RCC 7860 (cell line): ENCODE data around the gene RABGAP1.

Experiments used
- DNase-seq: peaks from one replicate; pipeline ENCODE4 v3.0.0-alpha.2; 2015; ENCODE audit warnings: low spot score
- FAIRE-seq: peaks from 2 replicates; lab custom pipeline; 2012; peaks lifted over from hg19 to GRCh38; lab: Jason Lieb, UNC

RABGAP1 gene

DNA sequence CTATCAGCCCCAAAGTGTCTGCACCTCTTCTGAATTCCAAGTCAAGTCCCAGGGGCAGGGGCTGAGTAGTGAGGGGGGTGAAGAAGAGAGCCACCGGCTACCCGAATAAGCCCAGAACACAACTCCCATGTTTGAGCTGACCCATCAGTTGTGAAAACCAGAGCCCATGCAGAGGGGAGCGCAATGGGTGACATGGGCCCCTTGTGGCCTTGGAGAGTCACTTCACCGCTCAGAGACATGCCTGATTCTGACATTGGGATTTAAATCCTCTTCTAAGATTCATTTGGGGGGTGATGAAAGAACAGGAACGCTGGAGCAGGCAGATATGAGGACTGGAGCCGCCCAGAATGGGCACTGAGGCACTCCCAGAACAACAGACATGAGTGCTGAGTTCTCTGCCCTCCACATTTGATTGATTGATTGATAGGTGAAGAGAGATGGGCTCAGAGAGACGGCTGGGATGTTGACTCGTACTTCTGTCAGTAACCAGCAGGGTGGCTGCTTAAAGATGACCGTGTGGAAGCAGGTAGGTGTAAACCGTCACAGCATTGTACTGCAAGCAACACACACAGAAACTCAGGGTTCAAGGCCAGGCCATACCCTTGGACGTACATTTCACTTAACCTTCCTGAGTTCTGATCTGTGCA, 166.9 kb downstream of the RABGAP1 start:
- FAIRE-seq, result no peak
- no peak for DNase-seq

- FAIRE-seq (no peak), DNase-seq (no peak)
Observed at GRCh38 chr9:123108976-123109375, 168.2 kb downstream of the RABGAP1 start.

DNA sequence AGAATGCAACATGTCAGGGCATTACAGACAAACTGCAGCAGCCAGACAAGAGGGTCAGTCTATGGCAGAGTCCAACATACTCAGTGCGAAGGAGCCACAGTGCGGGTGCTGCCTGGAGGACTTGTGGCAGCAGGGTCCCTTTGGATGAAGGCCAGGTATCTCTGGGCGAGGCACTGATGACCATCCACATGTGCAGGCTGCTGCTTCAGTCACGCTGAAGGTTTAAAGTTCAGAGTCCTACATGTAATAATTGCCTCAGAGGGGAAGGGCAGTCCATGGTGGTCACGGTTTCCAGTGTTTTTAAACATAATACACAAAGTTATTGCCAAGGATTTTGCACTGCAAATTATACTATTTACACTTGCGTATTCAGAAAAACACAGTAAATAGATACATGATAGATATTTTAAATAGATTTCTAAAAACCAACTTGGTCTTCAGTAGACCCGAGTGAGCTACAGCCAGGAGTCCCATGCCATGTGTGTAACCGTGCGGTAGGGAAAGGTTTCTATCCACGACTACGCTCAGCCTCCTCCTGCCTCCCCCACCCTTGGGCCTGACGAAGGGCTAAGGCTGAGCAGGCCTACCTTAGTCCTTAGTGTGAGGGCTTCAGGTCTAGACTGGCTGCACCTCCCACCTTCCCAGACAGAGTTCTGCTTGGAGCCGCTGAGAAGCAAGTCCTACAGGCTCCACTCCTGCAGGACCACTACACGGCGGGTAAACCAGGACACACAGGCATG, 168.9 kb downstream of the RABGAP1 start:
- DNase-seq, result no peak
- no peak for FAIRE-seq

GRCh38 chr9:123111427-123112014, 170.7 kb downstream of the RABGAP1 start:
- DNase-seq (no peak), FAIRE-seq (no peak)

DNA sequence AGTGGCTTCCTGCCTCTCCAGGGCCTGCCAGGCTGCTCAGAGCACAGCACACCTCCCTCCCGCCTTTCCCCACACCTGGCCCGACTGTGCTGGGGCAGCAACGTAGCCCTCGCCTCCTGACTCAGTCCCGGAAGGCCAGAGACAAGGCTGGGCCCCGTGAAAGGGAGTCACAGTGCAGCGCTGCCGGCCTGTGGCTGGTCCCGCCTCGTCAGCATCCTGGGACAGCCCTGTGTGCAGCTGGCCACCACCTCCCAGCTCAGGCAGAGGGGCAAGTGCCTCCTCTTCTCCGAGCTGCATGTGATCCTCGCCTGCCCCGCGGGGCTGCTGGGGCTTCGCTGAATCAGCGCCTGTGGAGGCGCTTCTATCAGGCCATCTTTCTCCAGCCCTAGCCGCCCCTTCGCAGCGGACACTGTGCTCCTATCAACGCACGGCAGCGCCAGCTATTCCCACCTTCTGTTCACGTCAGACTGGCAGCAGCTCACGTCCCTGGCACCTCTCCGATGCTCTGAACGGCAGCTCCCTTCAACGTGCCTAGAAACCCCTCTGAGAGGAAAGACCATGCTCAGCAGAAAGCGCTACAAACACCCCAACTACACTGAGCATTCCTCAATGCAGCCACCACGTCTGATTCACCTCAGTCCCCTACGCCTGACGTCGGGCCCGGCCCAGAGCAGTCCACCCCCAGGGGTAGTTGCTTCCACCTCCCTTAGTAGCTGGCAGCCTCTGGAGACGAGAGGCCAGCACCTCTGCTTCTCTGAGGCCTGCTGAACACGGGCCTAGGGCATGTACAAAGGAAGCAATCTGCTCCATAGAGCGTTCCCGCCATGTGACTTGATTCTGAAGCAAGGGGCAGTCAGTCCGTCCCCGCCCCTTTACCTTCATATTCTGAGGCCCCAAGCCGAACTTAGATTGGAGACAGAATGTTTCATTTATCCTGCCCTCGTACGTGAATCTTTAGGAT, 171.5 kb downstream of the RABGAP1 start:
- DNase-seq, result no peak
- FAIRE-seq, result no peak

DNA sequence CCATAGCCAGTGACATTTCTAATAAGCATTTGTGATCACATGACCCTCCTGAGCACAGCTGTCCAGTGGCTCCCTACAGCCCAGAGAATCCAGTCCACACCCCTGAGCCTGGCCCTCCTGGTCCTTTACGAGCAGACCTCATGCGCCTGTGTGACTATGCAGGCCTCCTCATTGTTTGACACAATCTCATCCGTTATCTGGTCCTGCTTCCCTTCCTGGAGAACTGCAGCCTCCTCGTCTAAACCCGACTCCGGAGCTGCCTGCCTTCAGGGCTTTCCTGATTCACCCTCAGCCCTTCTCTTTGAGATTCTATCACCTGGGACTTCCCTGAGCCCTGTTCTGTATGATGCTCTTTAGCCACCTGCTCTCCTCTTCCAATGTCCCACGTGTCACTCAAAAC, 172.4 kb downstream of the RABGAP1 start:
- FAIRE-seq (no peak), DNase-seq (no peak)

DNA sequence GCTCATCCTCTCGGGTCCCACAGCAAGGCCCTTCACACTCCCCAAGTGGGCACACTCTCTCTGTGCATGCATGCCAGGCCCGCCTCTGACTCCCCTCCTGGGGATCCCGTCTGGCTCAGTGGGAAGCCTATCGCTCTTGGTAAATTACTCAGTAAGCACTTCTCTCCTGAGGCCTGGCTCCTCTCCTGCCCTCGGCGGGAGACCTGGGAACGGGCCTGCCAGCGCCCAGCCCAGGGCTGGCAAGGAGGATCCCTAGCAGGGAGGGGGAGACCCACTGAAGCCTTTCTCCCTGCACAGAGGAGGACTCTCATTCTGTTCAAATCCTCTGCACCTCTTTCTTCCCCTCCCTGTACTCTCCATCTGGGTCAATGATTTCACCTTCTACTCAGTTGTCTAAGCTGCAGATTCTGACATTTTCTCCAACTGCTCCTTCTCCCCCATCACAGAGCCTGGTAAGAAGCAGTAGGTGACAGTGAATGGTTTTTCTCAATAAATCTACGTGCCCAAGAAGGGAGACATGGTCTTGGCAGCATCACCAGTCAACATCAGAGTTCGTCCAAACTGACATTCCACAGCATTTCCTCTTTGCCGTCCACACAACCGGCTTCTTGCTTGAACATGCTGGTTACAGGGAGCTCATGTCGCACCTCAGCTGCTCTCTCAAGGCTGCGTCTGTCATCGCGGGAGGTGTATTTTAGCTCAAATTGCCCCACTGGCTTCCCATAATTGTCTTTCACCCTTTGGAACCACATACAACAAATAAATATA, 174.5 kb downstream of the RABGAP1 start:
- no peak for FAIRE-seq
- DNase-seq, result no peak

DNA sequence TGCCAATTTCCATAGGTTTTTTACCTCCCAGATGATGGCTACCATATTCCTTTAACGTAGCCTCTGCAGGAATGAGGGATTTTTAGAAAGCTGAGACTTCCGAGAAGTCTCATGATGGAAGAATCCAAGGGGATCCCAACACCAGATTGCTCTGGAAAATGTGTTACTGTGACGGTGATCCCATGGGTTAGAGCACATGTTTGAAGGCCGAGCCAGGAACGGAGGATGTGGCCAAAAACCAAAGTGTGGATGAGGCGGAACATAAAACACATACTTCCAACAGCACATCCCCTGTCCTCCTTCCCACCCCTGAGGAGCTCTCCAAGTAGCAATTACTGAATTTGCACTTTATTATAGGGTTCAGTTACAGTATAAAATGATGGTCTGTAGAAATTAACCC, 175.2 kb downstream of the RABGAP1 start:
- DNase-seq (no peak), FAIRE-seq (no peak)

- no peak for DNase-seq
- FAIRE-seq, result no peak
Observed at GRCh38 chr9:123119566-123119965, 178.7 kb downstream of the RABGAP1 start.

DNA sequence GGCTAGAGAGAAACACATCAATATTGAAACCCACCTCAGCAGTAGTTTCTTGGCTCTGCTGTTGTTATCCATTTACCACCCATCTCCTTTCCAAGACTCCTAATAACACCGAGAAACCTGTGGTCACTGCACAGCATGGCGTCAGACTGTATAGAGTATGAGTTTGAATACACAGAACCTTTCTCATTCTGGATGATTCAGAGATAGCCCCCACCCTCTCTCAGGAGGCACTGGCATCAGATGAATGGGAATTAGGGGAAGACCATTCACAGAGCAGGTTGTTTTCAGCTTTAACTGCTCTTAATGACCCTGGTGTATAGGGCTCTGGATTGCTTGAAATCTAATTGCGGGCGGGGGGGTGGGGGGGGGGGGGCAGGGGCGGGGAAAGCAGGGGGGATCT, 179.3 kb downstream of the RABGAP1 start:
- DNase-seq (no peak), FAIRE-seq (no peak)

- DNase-seq (no peak), FAIRE-seq (no peak)
Observed at GRCh38 chr9:123120953-123121352, 180.1 kb downstream of the RABGAP1 start.

- no peak for FAIRE-seq
- no peak for DNase-seq
Observed at GRCh38 chr9:123121457-123121856, 180.6 kb downstream of the RABGAP1 start.

DNA sequence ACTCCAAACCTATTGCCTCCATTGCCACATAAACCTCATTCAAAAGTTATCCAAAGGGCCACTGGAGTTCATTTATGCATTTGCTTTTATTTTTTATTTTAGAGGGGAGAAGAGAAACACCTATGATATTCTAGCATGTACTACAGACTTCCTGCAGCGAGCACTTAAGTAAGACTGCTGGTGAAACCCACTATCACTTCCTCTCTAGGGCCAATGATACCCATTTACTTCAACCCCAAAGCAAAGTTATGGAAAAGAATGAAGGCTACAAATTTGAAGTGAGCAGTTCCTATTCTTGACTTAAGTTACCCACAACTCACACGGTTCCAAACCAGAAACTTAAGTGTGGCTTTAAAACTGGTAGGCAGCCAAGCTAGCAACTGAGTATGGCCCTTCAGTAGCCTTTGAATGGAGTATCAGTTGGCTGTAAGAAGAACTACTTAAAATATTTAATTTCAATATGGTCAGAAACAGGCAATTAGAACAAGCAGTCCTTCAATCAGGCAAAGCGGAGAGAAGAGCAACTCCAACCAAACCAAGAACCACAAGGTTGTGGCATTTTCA, 186.8 kb downstream of the RABGAP1 start:
- FAIRE-seq (no peak), DNase-seq (no peak)

DNA sequence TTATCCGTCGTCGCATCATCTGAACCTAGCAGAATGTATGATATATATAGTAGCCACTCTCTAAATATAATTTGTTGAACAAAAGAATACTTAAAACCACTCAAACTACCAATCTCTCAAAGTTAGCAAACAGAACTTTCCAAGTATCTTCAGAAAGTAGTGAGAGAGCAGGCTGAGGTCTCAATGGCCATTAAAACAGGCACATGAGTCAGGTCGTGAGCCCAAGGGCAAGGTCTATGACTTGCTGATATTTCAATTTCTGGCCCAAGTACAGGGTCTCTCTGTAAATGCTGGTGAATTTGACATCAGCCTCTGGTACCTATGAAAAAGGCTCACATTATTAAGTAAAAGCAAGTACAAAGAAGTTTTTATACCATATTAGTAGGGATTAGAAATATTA, 187.8 kb downstream of the RABGAP1 start:
- DNase-seq (no peak), FAIRE-seq (no peak)

- FAIRE-seq, result no peak
- no peak for DNase-seq
Observed at GRCh38 chr9:123129423-123129822, 188.6 kb downstream of the RABGAP1 start.

DNA sequence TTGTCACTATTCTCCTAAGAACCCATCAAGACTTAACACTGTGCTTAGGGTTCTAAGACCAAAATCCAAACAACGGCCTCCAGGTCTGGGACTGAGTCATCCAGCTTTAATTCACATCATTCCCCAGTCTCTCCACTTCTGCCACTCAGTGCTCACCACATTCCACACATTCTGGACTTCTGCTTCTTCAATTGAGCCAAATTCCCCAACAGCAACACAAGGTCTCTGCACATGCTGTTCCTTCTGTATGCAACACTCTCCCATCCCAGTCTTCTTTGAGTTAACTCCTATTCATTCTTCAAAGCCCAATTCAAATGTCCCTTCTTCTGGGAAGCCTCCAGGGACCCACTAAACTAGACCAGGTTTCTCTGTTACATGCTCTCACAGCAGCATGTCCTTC, 190.4 kb downstream of the RABGAP1 start:
- FAIRE-seq, result no peak
- DNase-seq, result no peak

GRCh38 chr9:123131993-123132392, 191.2 kb downstream of the RABGAP1 start:
- DNase-seq (no peak), FAIRE-seq (no peak)

DNA sequence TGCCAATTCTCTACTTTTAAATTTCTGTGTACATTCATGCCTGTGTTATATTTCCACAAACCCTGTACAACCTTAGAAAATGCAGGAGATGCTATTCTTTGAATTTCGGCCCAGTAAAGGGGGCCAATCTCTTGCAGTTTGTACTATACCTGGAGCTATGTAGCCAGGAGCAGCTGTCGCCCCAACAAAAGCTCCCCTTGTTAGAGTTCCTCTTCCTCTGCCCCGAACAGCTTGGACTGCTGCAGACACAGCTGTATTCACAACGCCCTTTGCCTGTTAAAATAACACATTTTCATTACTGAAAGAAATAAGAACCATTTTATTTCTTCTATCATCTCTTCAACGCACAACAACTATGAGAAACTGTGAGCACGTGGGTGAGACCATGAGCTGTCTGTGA, 191.9 kb downstream of the RABGAP1 start:
- DNase-seq (no peak), FAIRE-seq (no peak)

DNA sequence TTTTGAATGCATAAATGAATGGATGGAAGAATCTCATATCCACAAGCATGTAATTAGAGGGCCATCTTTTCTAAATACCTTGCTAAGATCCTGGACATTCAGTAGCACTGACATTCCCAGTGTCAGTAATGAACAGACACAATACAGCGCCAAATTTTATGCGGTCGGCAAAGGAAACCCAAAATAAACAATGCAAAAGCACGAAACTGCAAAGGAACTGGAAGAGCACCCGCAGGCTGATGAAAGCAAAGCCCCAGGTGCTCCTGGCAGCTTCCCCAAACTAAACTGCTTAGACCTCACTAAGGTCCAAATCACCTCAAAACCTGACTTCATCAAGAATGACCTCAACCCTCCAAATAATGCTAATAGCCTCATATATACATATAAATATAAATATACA, 194.6 kb downstream of the RABGAP1 start:
- FAIRE-seq, result no peak
- DNase-seq, result no peak

GRCh38 chr9:123138163-123138562, 197.3 kb downstream of the RABGAP1 start:
- no peak for DNase-seq
- FAIRE-seq, result no peak
